K562 (cell line): ENCODE results near the gene DAB1. TPM values are rescaled to one million over a fixed set of nuclear protein-coding genes. Genes with fewer than 3 reads are reported as not detected.

Experiments
- ATAC-seq: fragments of 200-7000 bp; cut with Tn5 transposase; 3 replicates; pipeline ENCODE4 v1.9.1; 2020; ENCODE audit warnings: moderate library complexity
- BruUV-seq: library from RNA; stranded (reverse); fragments of 400-500 nt; replicated peaks from 2 replicates; lab custom pipeline; 2021; lab: Mats Ljungman, UMichigan
- CTCF ChIA-PET: fragments of 300-600 bp; formaldehyde crosslinking; extraction: SDS; loops from one replicate; lab custom pipeline; 2021; ENCODE audit warnings: low intra/inter-chr PET ratio; lab: Yijun Ruan, JAX
- POLR2A ChIA-PET: fragments of 300-600, 350-650 bp; sonication (Branson Sonifier 250); formaldehyde crosslinking; extraction: SDS; loops from one replicate; lab custom pipeline; 2021; ENCODE audit warnings: antibody characterized with exemption, inconsistent platforms; lab: Yijun Ruan, JAX
- DNase-seq, 4 experiments: peaks; one replicate each; pipeline versions ENCODE4 v3.0.0 to v3.0.0-alpha.2; 2011 to 2018; ENCODE audit warnings: low spot score in 3 of 4, mixed read lengths in 3 of 4; ENCODE audit errors: extremely low read depth in 1 of 4
- FAIRE-seq: peaks from 2 replicates; lab custom pipeline; 2011; peaks lifted over from hg19 to GRCh38; lab: Jason Lieb, UNC
- H2AFZ ChIP-seq: 2 replicates; pipeline ENCODE4 v1.6.0; 2011; ENCODE audit warnings: low read depth, low read length, control low read depth, inconsistent platforms
- H3K27ac ChIP-seq: fragments of 200-600 bp; 3 replicates; pipeline ENCODE4 v1.8.0; 2011; ENCODE audit warnings: low read depth, mild to moderate bottlenecking, control low read depth, inconsistent platforms, low read length, moderate library complexity, mixed read lengths; ENCODE audit errors: extremely low read depth
- H3K27me3 ChIP-seq, 2 experiments: fragments of 300-600 bp in 1 of 2; 2 replicates in 1 of 2; 3 replicates in 1 of 2; pipeline versions ENCODE4 v1.6.0 to v1.8.0; 2011; ENCODE audit warnings: inconsistent platforms in 2 of 2, low read length in 2 of 2, mild to moderate bottlenecking in 1 of 2, mixed read lengths in 1 of 2, moderate library complexity in 1 of 2; ENCODE audit not compliant: control insufficient read depth in 2 of 2, insufficient read depth in 2 of 2
- H3K36me3 ChIP-seq: fragments of 300-600 bp; 3 replicates; pipeline ENCODE4 v1.8.0; 2011; ENCODE audit warnings: mild to moderate bottlenecking, low read length, inconsistent platforms; ENCODE audit not compliant: control insufficient read depth, insufficient read depth
- H3K4me1 ChIP-seq, 2 experiments: fragments of 200-600 bp in 1 of 2; replicated peaks in 1 of 2; 2 replicates in 1 of 2; 3 replicates in 1 of 2; pipeline versions ENCODE4 v1.5.1 to v1.8.0; 2011; ENCODE audit warnings: inconsistent platforms in 2 of 2, low read length in 2 of 2, mild to moderate bottlenecking in 1 of 2, mixed read lengths in 1 of 2, moderate library complexity in 1 of 2; ENCODE audit not compliant: control insufficient read depth in 2 of 2, insufficient read depth in 2 of 2
- H3K4me2 ChIP-seq: 2 replicates; pipeline ENCODE4 v1.6.1; 2011; ENCODE audit warnings: low read length, control low read depth, inconsistent platforms, mixed read lengths; ENCODE audit not compliant: insufficient read depth
- H3K4me3 ChIP-seq: fragments of 200-600 bp; sonication (generic), shearing (Covaris generic); 2 replicates; pipeline ENCODE4 v1.5.1; 2016; ENCODE audit warnings: control low read depth, inconsistent platforms
- H3K79me2 ChIP-seq: fragments of 200-600 bp; 3 replicates; pipeline ENCODE4 v1.8.0; 2011; ENCODE audit warnings: low read length, inconsistent platforms; ENCODE audit not compliant: control insufficient read depth, insufficient read depth
- H3K9ac ChIP-seq, 2 experiments: 2 replicates each; pipeline versions ENCODE4 v1.6.0 to v1.6.1; 2011; ENCODE audit warnings: low read depth in 2 of 2, low read length in 2 of 2, control low read depth in 1 of 2, inconsistent platforms in 1 of 2, mild to moderate bottlenecking in 1 of 2, mixed read lengths in 1 of 2; ENCODE audit not compliant: insufficient read depth in 1 of 2
- H3K9me1 ChIP-seq: one replicate; pipeline ENCODE4 v1.6.0; 2011; ENCODE audit warnings: inconsistent platforms, mild to moderate bottlenecking, low read length, moderate library complexity; ENCODE audit not compliant: control insufficient read depth, insufficient read depth
- H3K9me3 ChIP-seq: replicated peaks from 2 replicates; pipeline ENCODE4 v1.5.1; 2011; ENCODE audit warnings: low read depth, low read length, inconsistent platforms; ENCODE audit not compliant: control insufficient read depth, insufficient read depth
- H4K20me1 ChIP-seq: replicated peaks from 2 replicates; pipeline ENCODE4 v1.6.1; 2011; ENCODE audit warnings: low read length, inconsistent platforms, mixed read lengths; ENCODE audit not compliant: control insufficient read depth, insufficient read depth
- PHB2 ChIP-seq: fragments of 450-650 bp; IDR thresholded peaks from 2 replicates; pipeline ENCODE4 v1.6.1; 2017; ENCODE audit warnings: low read depth
- RAD51 ChIP-seq: fragments of 450-650 bp; IDR thresholded peaks from 2 replicates; pipeline ENCODE4 v1.7.1; 2016; ENCODE audit warnings: low read depth, mild to moderate bottlenecking, borderline replicate concordance
- SMAD3 ChIP-seq: fragments of 450-650 bp; formaldehyde crosslinking; conservative IDR thresholded peaks from 2 replicates; pipeline ENCODE4 v1.4.0; 2020; ENCODE audit warnings: mild to moderate bottlenecking
- TBL1XR1 ChIP-seq, 2 experiments: IDR thresholded peaks; 2 replicates each; pipeline ENCODE4 v1.6.1; 2012; ENCODE audit warnings: improper control_type of control experiment in 2 of 2, low read length in 2 of 2, mild to moderate bottlenecking in 1 of 2
- ZNF140 ChIP-seq: fragments of 250-450 bp; sonication (Bioruptor Pico); IDR thresholded peaks from 2 replicates; pipeline ENCODE4 v1.8.0; 2021; ENCODE audit warnings: moderate library complexity, mild to moderate bottlenecking, inconsistent platforms
- ZNF431 ChIP-seq: sonication (generic); formaldehyde crosslinking; IDR thresholded peaks from 2 replicates; pipeline ENCODE4 v1.8.0; 2022; ENCODE audit warnings: mild to moderate bottlenecking, missing genetic modification reagents
- ZNF77 ChIP-seq: fragments of 250-450 bp; sonication (Bioruptor Pico); IDR thresholded peaks from 2 replicates; pipeline ENCODE4 v1.5.0; 2020
- WGBS: fragments of 100-300 bp; shearing (Covaris generic); methylation state at CpG from one replicate; pipeline ENCODE4 v1.1.6; 2016; ENCODE audit warnings: low coverage, mixed read lengths; ENCODE audit not compliant: insufficient coverage; ENCODE audit errors: missing lambda C conversion rate; 5-methylcytosine and 5-hydroxymethylcytosine counted together
- in situ Hi-C: fragments of 300-500 bp; cut with MboI; formaldehyde crosslinking; loops from 4 replicates; pipeline ENCODE4 v1.15.0; 2018; ENCODE audit warnings: inconsistent platforms, mixed read lengths
- intact Hi-C: fragments of 100-400 bp; cut with micrococcal nuclease; formaldehyde crosslinking; loops from 2 replicates; pipeline ENCODE4 v1.14.2; 2022
- polyA plus RNA-seq, 8 experiments: library from polyadenylated mRNA; depleted of rRNA in 4 of 8; stranded (reverse) in 5 of 8; unstranded in 3 of 8; fragments of >200 nt; fragmentation: Nextera tagmentation in 2 of 8; fragmentation: Illumina TruSeq in 1 of 8; extraction: Ambion mirVana in 2 of 8; extraction: Trizol in 1 of 8; gene quantifications; 2 replicates each; pipeline versions ENCODE4 v1.2.1 to v1.2.3, GENCODE V29; 2011 to 2014; ENCODE audit warnings: inconsistent platforms in 1 of 8, missing spikeins in 1 of 8
- total RNA-seq, 7 experiments: library from RNA; depleted of rRNA in 6 of 7; stranded (reverse); fragments of >200 nt in 6 of 7; fragmentation: Illumina TruSeq in 2 of 7; extraction: Trizol in 2 of 7; gene quantifications; 2 replicates each; pipeline versions ENCODE4 v1.2.1 to v1.2.3, GENCODE V29; 2011 to 2021; ENCODE audit warnings: low replicate concordance in 1 of 7
- TF ChIP-seq, protein P1 (sequence below): fragments of 450-650 bp; formaldehyde crosslinking; IDR thresholded peaks from 2 replicates; pipeline ENCODE4 v1.4.0; 2022; ENCODE audit warnings: missing genetic modification characterization

Gene DAB1
- total and polyA plus RNA-seq, 9 of the 15 experiments (the other 6 are each of a cell fraction or from before 2014, with no cell fraction given) = not detected

- ATAC-seq (no peak), FAIRE-seq (no peak), DNase-seq (no peak)
- Histone ChIP-seq H3K27me3 (no peaks in the 10 kb centered on the region; a peak in 1 of 5 replicates), H3K9me3 (no peaks in the 10 kb centered on the region), H3K4me2 (no peak overlapping the region), H2AFZ (no peak overlapping the region), H3K4me1 (no peaks in the 10 kb centered on the region; a peak in 3 of 5 replicates), H3K27ac (no peak overlapping the region), H3K4me3 (no peak overlapping the region), H3K9me1 (no peaks in the 10 kb centered on the region), H3K79me2 (no peaks in the 10 kb centered on the region), H3K36me3 (no peaks in the 10 kb centered on the region), H4K20me1 (no peaks in the 10 kb centered on the region), H3K9ac (no peak overlapping the region)
- WGBS = 27% methylated on average over 3 of the region's 3 CpGs
- in situ Hi-C loops = no loop called here
- CTCF ChIA-PET = no interaction called here
- POLR2A ChIA-PET = no interaction called here
- no TSS peak for BruUV-seq
- intact Hi-C loops = no loop called here
- TF ChIP-seq ZNF431 (CRISPR knock-in tag) = no peak
- TF ChIP-seq ZNF77 (CRISPR knock-in tag) = no peak
- TF ChIP-seq ZNF140 = no peak
- TF ChIP-seq RAD51 = no peak
- TF ChIP-seq, protein P1, sequence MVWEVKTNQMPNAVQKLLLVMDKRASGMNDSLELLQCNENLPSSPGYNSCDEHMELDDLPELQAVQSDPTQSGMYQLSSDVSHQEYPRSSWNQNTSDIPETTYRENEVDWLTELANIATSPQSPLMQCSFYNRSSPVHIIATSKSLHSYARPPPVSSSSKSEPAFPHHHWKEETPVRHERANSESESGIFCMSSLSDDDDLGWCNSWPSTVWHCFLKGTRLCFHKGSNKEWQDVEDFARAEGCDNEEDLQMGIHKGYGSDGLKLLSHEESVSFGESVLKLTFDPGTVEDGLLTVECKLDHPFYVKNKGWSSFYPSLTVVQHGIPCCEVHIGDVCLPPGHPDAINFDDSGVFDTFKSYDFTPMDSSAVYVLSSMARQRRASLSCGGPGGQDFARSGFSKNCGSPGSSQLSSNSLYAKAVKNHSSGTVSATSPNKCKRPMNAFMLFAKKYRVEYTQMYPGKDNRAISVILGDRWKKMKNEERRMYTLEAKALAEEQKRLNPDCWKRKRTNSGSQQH (CRISPR knock-in tag) = no peak
- TF ChIP-seq SMAD3 (CRISPR knock-in tag) = no peak
- TF ChIP-seq PHB2 = no peak
- TF ChIP-seq TBL1XR1 (IDR thresholded peaks at IDR 0.05; ENCODE audit: low read length in 2 of 2) = no peak
Measured at GRCh38 chr1:57204091-57204490, 219.8 kb downstream of the DAB1 start.
